HepG2 (cell line): ENCODE results near the gene CES2. TPM values are rescaled to one million over a fixed set of nuclear protein-coding genes. Genes with fewer than 3 reads are reported as not detected.

Experiments
- ATAC-seq: fragments of 200-7000 bp; cut with Tn5 transposase; 3 replicates; pipeline ENCODE4 v1.9.1; 2020; ENCODE audit warnings: mild to moderate bottlenecking, moderate library complexity
- BruUV-seq: library from RNA; stranded (reverse); fragments of 400-500 nt; replicated peaks from 2 replicates; lab custom pipeline; 2021; lab: Mats Ljungman, UMichigan
- CTCF ChIA-PET: fragments of 300-600 bp; formaldehyde crosslinking; extraction: SDS; loops from one replicate; lab custom pipeline; 2021; ENCODE audit warnings: low total read pairs, inconsistent platforms, low intra/inter-chr PET ratio; lab: Yijun Ruan, JAX
- POLR2A ChIA-PET: fragments of 350-600 bp; sonication (Branson Sonifier 250); formaldehyde crosslinking; loops from one replicate; lab custom pipeline; 2020; ENCODE audit warnings: antibody characterized with exemption, inconsistent platforms; lab: Yijun Ruan, JAX
- DNase-seq: peaks from one replicate; pipeline ENCODE4 v3.0.0-alpha.2; 2015; ENCODE audit warnings: low spot score
- FAIRE-seq: peaks from 3 replicates; lab custom pipeline; 2011; peaks lifted over from hg19 to GRCh38; lab: Jason Lieb, UNC
- H2AFZ ChIP-seq: one replicate; pipeline ENCODE4 v1.6.1; 2011; ENCODE audit warnings: low read length, inconsistent platforms
- H3K27ac ChIP-seq: fragments of 300-600 bp; 3 replicates; pipeline ENCODE4 v1.8.0; 2011; ENCODE audit warnings: mixed run types, mild to moderate bottlenecking, mixed read lengths, low read length, inconsistent platforms; ENCODE audit not compliant: insufficient read depth; ENCODE audit errors: extremely low read length
- H3K27me3 ChIP-seq, 2 experiments: fragments of 200-600 bp in 1 of 2; 2 replicates in 1 of 2; 3 replicates in 1 of 2; pipeline versions ENCODE4 v1.6.0 to v1.8.0; 2011; ENCODE audit warnings: low read length in 2 of 2, mild to moderate bottlenecking in 2 of 2, moderate library complexity in 2 of 2, inconsistent platforms in 1 of 2; ENCODE audit not compliant: insufficient read depth in 2 of 2, control insufficient read depth in 1 of 2
- H3K36me3 ChIP-seq, 2 experiments: fragments of 200-600 bp in 1 of 2; replicated peaks in 1 of 2; 2 replicates in 1 of 2; 3 replicates in 1 of 2; pipeline versions ENCODE4 v1.5.1 to v1.8.0; 2011; ENCODE audit warnings: low read length in 2 of 2, inconsistent platforms in 1 of 2; ENCODE audit not compliant: insufficient read depth in 2 of 2, control insufficient read depth in 1 of 2
- H3K4me1 ChIP-seq: 2 replicates; pipeline ENCODE4 v1.5.1; 2012; ENCODE audit warnings: low read length, inconsistent platforms; ENCODE audit not compliant: insufficient read depth
- H3K4me2 ChIP-seq: 2 replicates; pipeline ENCODE4 v1.6.0; 2011; ENCODE audit warnings: low read depth, low read length, inconsistent platforms
- H3K4me3 ChIP-seq, 3 experiments: fragments of 200-600 bp in 1 of 3; sonication (generic), shearing (Covaris generic) in 1 of 3; replicated peaks in 1 of 3; 2 replicates each; pipeline ENCODE4 v1.5.1; 2011 to 2016; ENCODE audit warnings: low read length in 3 of 3, inconsistent platforms in 2 of 3, low read depth in 2 of 3, mild to moderate bottlenecking in 2 of 3, control low read depth in 1 of 3, mixed read lengths in 1 of 3; ENCODE audit not compliant: insufficient read depth in 1 of 3
- H3K79me2 ChIP-seq: one replicate; pipeline ENCODE4 v1.6.1; 2011; ENCODE audit warnings: low read length, inconsistent platforms; ENCODE audit not compliant: insufficient read depth
- H3K9ac ChIP-seq: 2 replicates; pipeline ENCODE4 v1.6.0; 2011; ENCODE audit warnings: mild to moderate bottlenecking, low read depth, low read length, inconsistent platforms; ENCODE audit not compliant: insufficient read depth
- H3K9me3 ChIP-seq: 2 replicates; pipeline ENCODE4 v1.5.1; 2012; ENCODE audit warnings: mild to moderate bottlenecking, low read length
- H4K20me1 ChIP-seq: 2 replicates; pipeline ENCODE4 v1.6.0; 2011; ENCODE audit warnings: inconsistent platforms, mild to moderate bottlenecking, low read length, moderate library complexity; ENCODE audit not compliant: insufficient read depth
- ATM ChIP-seq: fragments of 450-650 bp; IDR thresholded peaks from 2 replicates; pipeline ENCODE4 v1.7.1; 2017; ENCODE audit warnings: mild to moderate bottlenecking, borderline replicate concordance
- ISX ChIP-seq: sonication (generic); formaldehyde crosslinking; conservative IDR thresholded peaks from 2 replicates; pipeline ENCODE4 v1.5.0; 2020; ENCODE audit warnings: missing genetic modification reagents
- KAT2B ChIP-seq: fragments of 150-350 bp; IDR thresholded peaks from 2 replicates; pipeline ENCODE4 v1.6.1; 2014; ENCODE audit warnings: low read depth, low read length, borderline replicate concordance
- MTF1 ChIP-seq: sonication (generic); formaldehyde crosslinking; IDR thresholded peaks from 2 replicates; pipeline ENCODE4 v1.5.0; 2020; ENCODE audit warnings: missing genetic modification reagents
- MXI1 ChIP-seq: IDR thresholded peaks from 3 replicates; pipeline ENCODE4 v1.6.1; 2012; ENCODE audit warnings: low read depth, low read length, inconsistent platforms, borderline replicate concordance
- SALL1 ChIP-seq: sonication (generic); formaldehyde crosslinking; IDR thresholded peaks from 2 replicates; pipeline ENCODE4 v1.8.0; 2022; ENCODE audit warnings: mild to moderate bottlenecking, missing genetic modification reagents
- ZBTB42 ChIP-seq: sonication (generic); formaldehyde crosslinking; IDR thresholded peaks from 2 replicates; pipeline ENCODE4 v1.5.0; 2020; ENCODE audit warnings: mild to moderate bottlenecking, missing genetic modification reagents
- ZNF350 ChIP-seq: sonication (generic); formaldehyde crosslinking; IDR thresholded peaks from 2 replicates; pipeline ENCODE4 v1.4.0; 2020; ENCODE audit warnings: mild to moderate bottlenecking, low read depth, missing genetic modification reagents, borderline replicate concordance
- ZNF547 ChIP-seq: sonication (generic); formaldehyde crosslinking; IDR thresholded peaks from 2 replicates; pipeline ENCODE4 v1.5.1; 2020; ENCODE audit warnings: mild to moderate bottlenecking, missing genetic modification reagents
- ZNF644 ChIP-seq: IDR thresholded peaks from 2 replicates; pipeline ENCODE4 v1.6.1; 2016; ENCODE audit warnings: low read depth
- ZNF761 ChIP-seq: sonication (generic); formaldehyde crosslinking; conservative IDR thresholded peaks from 2 replicates; pipeline ENCODE4 v1.4.0; 2020; ENCODE audit warnings: mild to moderate bottlenecking, missing genetic modification reagents
- ZSCAN29 ChIP-seq: sonication (generic); formaldehyde crosslinking; conservative IDR thresholded peaks from 2 replicates; pipeline ENCODE4 v1.4.0; 2020; ENCODE audit warnings: mild to moderate bottlenecking, missing genetic modification reagents
- WGBS: methylation state at CpG from one replicate; pipeline ENCODE4 v1.1.6; 2017; ENCODE audit warnings: low lambda C conversion rate; 5-methylcytosine and 5-hydroxymethylcytosine counted together
- in situ Hi-C: cut with HindIII; loops from 2 replicates; pipeline ENCODE4 v1.10.0; 2017; ENCODE audit warnings: low pct_unique_long_range_greater_than_20kb; ENCODE audit not compliant: extremely low pct_ligation_motif_present
- intact Hi-C: fragments of 100-400 bp; cut with micrococcal nuclease; formaldehyde crosslinking; loops from one replicate; pipeline ENCODE4 v1.10.0; 2022; ENCODE audit not compliant: unreplicated experiment
- polyA plus RNA-seq, 8 experiments: library from polyadenylated mRNA; depleted of rRNA in 3 of 8; stranded (reverse) in 7 of 8; unstranded in 1 of 8; fragments of >200 nt; fragmentation: Illumina TruSeq in 4 of 8; extraction: Trizol in 4 of 8; gene quantifications; 2 replicates each; pipeline versions ENCODE4 v1.2.1 to v1.2.3, GENCODE V29; 2011 to 2016; ENCODE audit warnings: low read depth in 4 of 8, missing spikeins in 1 of 8, mixed read lengths in 1 of 8; ENCODE audit not compliant: insufficient read depth in 1 of 8
- total RNA-seq, 5 experiments: library from RNA; depleted of rRNA; stranded (reverse); fragments of >200 nt; fragmentation: Illumina TruSeq; extraction: Trizol; gene quantifications; 2 replicates each; pipeline ENCODE4 v1.2.3, GENCODE V29; 2016; ENCODE audit warnings: low read depth in 1 of 5
- TF ChIP-seq, protein P1 (sequence below): IDR thresholded peaks from 2 replicates; pipeline ENCODE4 v1.6.1; 2016; ENCODE audit warnings: missing genetic modification reagents, missing compliant biosample characterization
- TF ChIP-seq, protein P2 (sequence below): sonication (generic); formaldehyde crosslinking; IDR thresholded peaks from 2 replicates; pipeline ENCODE4 v1.5.0; 2020; ENCODE audit warnings: mild to moderate bottlenecking, missing genetic modification reagents, moderate library complexity
- TF ChIP-seq, protein P3 (sequence below): sonication (generic); formaldehyde crosslinking; IDR thresholded peaks from 2 replicates; pipeline ENCODE4 v1.4.0; 2020; ENCODE audit warnings: mild to moderate bottlenecking, missing genetic modification reagents, borderline replicate concordance
- TF ChIP-seq, protein P4 (sequence below): sonication (generic); formaldehyde crosslinking; IDR thresholded peaks from 2 replicates; pipeline ENCODE4 v1.8.1; 2023; ENCODE audit warnings: mild to moderate bottlenecking, moderate library complexity, missing genetic modification reagents

The CES2 gene
- total and polyA plus RNA-seq, 2 of the 13 experiments (the other 11 are each of a cell fraction or from before 2014, with no cell fraction given), result 50.6 to 63.8 TPM

DNA sequence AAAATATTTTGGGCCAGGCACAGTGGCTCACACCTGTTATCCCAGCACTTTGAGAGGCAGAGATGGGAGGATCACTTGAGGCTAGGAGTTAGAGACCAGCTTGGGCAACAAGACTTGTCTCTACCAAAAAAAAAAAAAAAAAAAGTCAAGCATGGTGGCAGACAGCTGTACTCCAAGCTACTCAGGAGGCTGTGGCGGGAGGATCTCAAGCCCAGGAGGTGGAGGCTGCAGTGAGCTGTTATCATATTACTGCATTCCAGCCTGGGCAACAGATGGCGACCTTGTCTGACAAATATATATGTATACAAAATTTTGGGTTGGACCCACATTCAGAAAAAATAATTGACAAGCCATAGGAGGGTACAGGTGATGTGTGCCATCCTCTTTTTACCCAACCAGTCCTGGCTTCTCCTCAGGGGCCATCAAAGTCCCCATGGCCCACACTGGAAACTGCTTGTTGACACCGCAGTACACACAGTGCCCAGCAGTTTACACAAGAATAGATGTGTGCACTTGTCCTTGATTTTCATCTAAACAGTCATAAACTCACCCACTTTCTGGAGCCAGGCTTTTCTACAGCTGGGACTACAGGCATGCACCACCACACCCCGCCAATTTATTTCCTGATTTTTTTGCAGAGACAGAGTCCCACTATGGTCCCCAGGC lies 1.7 kb downstream of the CES2 start:
- Histone ChIP-seq H2AFZ (no peak overlapping the region), H3K4me2 (peak overlapping the region; percentile 89), H3K27me3 (no peaks in the 10 kb centered on the region; a peak in 1 of 5 replicates), H3K4me1 (peaks cover 48% of the 10 kb centered on the region), H3K79me2 (peaks cover 33% of the 10 kb centered on the region), H3K9me3 (no peaks in the 10 kb centered on the region), H3K9ac (no peak overlapping the region), H3K36me3 (peaks cover 29 to 45% of the 10 kb centered on the region in 2 experiments), H3K4me3 (peak overlapping the region in 1 of 3 experiments; percentile 89; a peak in 1 of 6 replicates), H4K20me1 (no peaks in the 10 kb centered on the region; the same call in 1 of the 2 replicates), H3K27ac (no peak overlapping the region)
- in situ Hi-C loops, result loop anchor here (5.0 kb wide), 1 partner anchor 35 kb away; no protein-coding TSS in a partner anchor
- 98% methylated on average over 4 of the region's 4 CpGs for WGBS
- CTCF ChIA-PET, result no interaction called here
- no TSS peak for BruUV-seq
- no peak for DNase-seq
- FAIRE-seq, result peak; percentile 63
- POLR2A ChIA-PET, result interaction anchor here (0.6 to 2.2 kb wide), 7 partner anchors 18 to 385 kb away, joined by 3 to 9 read pairs (median 6); partner anchors contain the start of genes CDH16, CKLF and PDP2
- ATAC-seq, result no peak
- intact Hi-C loops, result loop anchor here (1.0 kb wide), 1 partner anchor 10 kb away; no protein-coding TSS in a partner anchor
- TF ChIP-seq ISX (no peak), MXI1 (no peak; the same call in 2 of the 3 replicates), ZBTB42 (CRISPR knock-in tag) (no peak), MTF1 (CRISPR knock-in tag) (no peak), ZNF547 (CRISPR knock-in tag) (0 out of 2 replicates have a peak, but pooled peaks have one; percentile 34), ZNF350 (no peak; the same call in 1 of the 2 replicates), ZSCAN29 (CRISPR knock-in tag) (no peak), ZNF761 (CRISPR knock-in tag) (no peak), ATM (no peak), KAT2B (no peak), SALL1 (CRISPR knock-in tag) (no peak), ZNF644 (CRISPR knock-in tag) (no peak)
- TF ChIP-seq, protein P1, sequence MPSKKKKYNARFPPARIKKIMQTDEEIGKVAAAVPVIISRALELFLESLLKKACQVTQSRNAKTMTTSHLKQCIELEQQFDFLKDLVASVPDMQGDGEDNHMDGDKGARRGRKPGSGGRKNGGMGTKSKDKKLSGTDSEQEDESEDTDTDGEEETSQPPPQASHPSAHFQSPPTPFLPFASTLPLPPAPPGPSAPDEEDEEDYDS (CRISPR knock-in tag), result no peak
- TF ChIP-seq, protein P2, sequence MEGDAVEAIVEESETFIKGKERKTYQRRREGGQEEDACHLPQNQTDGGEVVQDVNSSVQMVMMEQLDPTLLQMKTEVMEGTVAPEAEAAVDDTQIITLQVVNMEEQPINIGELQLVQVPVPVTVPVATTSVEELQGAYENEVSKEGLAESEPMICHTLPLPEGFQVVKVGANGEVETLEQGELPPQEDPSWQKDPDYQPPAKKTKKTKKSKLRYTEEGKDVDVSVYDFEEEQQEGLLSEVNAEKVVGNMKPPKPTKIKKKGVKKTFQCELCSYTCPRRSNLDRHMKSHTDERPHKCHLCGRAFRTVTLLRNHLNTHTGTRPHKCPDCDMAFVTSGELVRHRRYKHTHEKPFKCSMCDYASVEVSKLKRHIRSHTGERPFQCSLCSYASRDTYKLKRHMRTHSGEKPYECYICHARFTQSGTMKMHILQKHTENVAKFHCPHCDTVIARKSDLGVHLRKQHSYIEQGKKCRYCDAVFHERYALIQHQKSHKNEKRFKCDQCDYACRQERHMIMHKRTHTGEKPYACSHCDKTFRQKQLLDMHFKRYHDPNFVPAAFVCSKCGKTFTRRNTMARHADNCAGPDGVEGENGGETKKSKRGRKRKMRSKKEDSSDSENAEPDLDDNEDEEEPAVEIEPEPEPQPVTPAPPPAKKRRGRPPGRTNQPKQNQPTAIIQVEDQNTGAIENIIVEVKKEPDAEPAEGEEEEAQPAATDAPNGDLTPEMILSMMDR, result no peak
- TF ChIP-seq, protein P3, sequence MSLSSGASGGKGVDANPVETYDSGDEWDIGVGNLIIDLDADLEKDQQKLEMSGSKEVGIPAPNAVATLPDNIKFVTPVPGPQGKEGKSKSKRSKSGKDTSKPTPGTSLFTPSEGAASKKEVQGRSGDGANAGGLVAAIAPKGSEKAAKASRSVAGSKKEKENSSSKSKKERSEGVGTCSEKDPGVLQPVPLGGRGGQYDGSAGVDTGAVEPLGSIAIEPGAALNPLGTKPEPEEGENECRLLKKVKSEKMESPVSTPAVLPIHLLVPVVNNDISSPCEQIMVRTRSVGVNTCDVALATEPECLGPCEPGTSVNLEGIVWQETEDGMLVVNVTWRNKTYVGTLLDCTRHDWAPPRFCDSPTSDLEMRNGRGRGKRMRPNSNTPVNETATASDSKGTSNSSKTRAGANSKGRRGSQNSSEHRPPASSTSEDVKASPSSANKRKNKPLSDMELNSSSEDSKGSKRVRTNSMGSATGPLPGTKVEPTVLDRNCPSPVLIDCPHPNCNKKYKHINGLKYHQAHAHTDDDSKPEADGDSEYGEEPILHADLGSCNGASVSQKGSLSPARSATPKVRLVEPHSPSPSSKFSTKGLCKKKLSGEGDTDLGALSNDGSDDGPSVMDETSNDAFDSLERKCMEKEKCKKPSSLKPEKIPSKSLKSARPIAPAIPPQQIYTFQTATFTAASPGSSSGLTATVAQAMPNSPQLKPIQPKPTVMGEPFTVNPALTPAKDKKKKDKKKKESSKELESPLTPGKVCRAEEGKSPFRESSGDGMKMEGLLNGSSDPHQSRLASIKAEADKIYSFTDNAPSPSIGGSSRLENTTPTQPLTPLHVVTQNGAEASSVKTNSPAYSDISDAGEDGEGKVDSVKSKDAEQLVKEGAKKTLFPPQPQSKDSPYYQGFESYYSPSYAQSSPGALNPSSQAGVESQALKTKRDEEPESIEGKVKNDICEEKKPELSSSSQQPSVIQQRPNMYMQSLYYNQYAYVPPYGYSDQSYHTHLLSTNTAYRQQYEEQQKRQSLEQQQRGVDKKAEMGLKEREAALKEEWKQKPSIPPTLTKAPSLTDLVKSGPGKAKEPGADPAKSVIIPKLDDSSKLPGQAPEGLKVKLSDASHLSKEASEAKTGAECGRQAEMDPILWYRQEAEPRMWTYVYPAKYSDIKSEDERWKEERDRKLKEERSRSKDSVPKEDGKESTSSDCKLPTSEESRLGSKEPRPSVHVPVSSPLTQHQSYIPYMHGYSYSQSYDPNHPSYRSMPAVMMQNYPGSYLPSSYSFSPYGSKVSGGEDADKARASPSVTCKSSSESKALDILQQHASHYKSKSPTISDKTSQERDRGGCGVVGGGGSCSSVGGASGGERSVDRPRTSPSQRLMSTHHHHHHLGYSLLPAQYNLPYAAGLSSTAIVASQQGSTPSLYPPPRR, result no peak
- TF ChIP-seq, protein P4, sequence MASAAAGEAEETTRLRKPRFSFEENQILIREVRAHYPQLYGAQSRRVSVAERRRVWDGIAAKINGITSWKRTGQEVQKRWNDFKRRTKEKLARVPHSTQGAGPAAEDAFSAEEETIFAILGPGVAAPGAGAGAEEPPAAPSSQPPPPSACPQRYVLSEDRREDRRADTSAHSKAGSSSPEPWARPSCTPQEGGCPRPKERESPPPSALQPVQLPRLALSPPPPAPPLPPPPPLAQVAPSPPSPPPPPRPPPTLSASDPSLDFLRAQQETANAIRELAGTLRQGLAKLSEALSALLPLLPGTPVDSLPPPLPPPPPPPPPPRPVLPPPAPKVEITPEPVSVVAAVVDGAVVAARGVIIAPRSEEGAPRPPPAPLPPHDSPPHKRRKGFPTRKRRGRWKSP (CRISPR knock-in tag), result no peak
